Neural progenitor cell (in vitro differentiated cells): ENCODE data around the gene SYT4. TPM values are rescaled to one million over a fixed set of nuclear protein-coding genes. Genes with fewer than 3 reads are reported as not detected.

ENCODE experiments used
- DNase-seq: peaks from one replicate; pipeline ENCODE4 v3.0.0-alpha.2; 2016; ENCODE audit warnings: low spot score
- H2AFZ ChIP-seq: fragments of 200-600 bp; sonication (generic); replicated peaks from 2 replicates; pipeline ENCODE4 v1.6.1; 2016; ENCODE audit warnings: antibody characterized with exemption
- H3F3A ChIP-seq: fragments of 200-600 bp; sonication (generic); 2 replicates; pipeline ENCODE4 v1.6.1; 2016; ENCODE audit warnings: antibody characterized with exemption, low read depth
- H3K27ac ChIP-seq: fragments of 200-600 bp; sonication (generic); 2 replicates; pipeline ENCODE4 v1.5.1; 2016; ENCODE audit warnings: mild to moderate bottlenecking
- H3K27me3 ChIP-seq: fragments of 200-600 bp; sonication (generic); 2 replicates; pipeline ENCODE4 v1.6.1; 2016; ENCODE audit warnings: mild to moderate bottlenecking, moderate library complexity
- H3K36me3 ChIP-seq: fragments of 200-600 bp; sonication (generic); 2 replicates; pipeline ENCODE4 v1.5.1; 2016
- H3K4me1 ChIP-seq: fragments of 200-600 bp; sonication (generic); 2 replicates; pipeline ENCODE4 v1.6.1; 2016; ENCODE audit warnings: mixed run types
- H3K4me2 ChIP-seq: fragments of 200-600 bp; sonication (generic); 2 replicates; pipeline ENCODE4 v1.6.1; 2016
- H3K4me3 ChIP-seq: fragments of 200-600 bp; sonication (generic); 2 replicates; pipeline ENCODE4 v1.5.1; 2016
- H3K79me2 ChIP-seq: fragments of 200-600 bp; sonication (generic); 2 replicates; pipeline ENCODE4 v1.6.1; 2016; ENCODE audit warnings: low read depth
- H3K9ac ChIP-seq: fragments of 200-600 bp; sonication (generic); 2 replicates; pipeline ENCODE4 v1.6.1; 2016
- H3K9me3 ChIP-seq: fragments of 200-600 bp; sonication (generic); 2 replicates; pipeline ENCODE4 v1.5.1; 2016; ENCODE audit warnings: low read depth
- H4K20me1 ChIP-seq: fragments of 200-600 bp; sonication (generic); 2 replicates; pipeline ENCODE4 v1.6.1; 2016; ENCODE audit warnings: low read depth
- H3K27ac Mint-ChIP-seq: 3 replicates; pipeline ENCODE4 v1.8.0; 2021; ENCODE audit warnings: mixed read lengths
- H3K27me3 Mint-ChIP-seq: 2 replicates; pipeline ENCODE4 v1.8.0; 2022; ENCODE audit warnings: low read depth, mild to moderate bottlenecking, inconsistent platforms, moderate library complexity, mixed read lengths; ENCODE audit not compliant: insufficient read depth
- H3K36me3 Mint-ChIP-seq: 3 replicates; pipeline ENCODE4 v1.8.0; 2021; ENCODE audit warnings: mixed read lengths
- H3K4me1 Mint-ChIP-seq: 3 replicates; pipeline ENCODE4 v1.8.0; 2021; ENCODE audit warnings: mixed read lengths
- H3K4me3 Mint-ChIP-seq: 3 replicates; pipeline ENCODE4 v1.8.0; 2021; ENCODE audit warnings: mild to moderate bottlenecking, moderate library complexity, mixed read lengths
- H3K9me3 Mint-ChIP-seq: 3 replicates; pipeline ENCODE4 v1.8.0; 2020; ENCODE audit warnings: mixed read lengths
- CTCF ChIP-seq: fragments of 200-600 bp; sonication (generic); IDR thresholded peaks from 2 replicates; pipeline ENCODE4 v1.5.1; 2017; ENCODE audit warnings: antibody characterized with exemption, mild to moderate bottlenecking
- EZH2 ChIP-seq: fragments of 200-600 bp; sonication (generic); IDR thresholded peaks from 2 replicates; pipeline ENCODE4 v1.6.1; 2017; ENCODE audit warnings: antibody characterized with exemption, mild to moderate bottlenecking, moderate library complexity
- EZH2phosphoT487 ChIP-seq: fragments of 200-600 bp; sonication (generic); IDR thresholded peaks from 2 replicates; pipeline ENCODE4 v1.6.1; 2017; ENCODE audit warnings: antibody characterized with exemption
- total RNA-seq: library from RNA; depleted of rRNA; stranded (reverse); fragments of >200 nt; gene quantifications from 2 replicates; pipeline ENCODE4 v1.2.3, GENCODE V29; 2015; ENCODE audit warnings: low replicate concordance

Gene SYT4
- total RNA-seq, 1 donor from 2014 or later: 0.02 TPM

GRCh38 chr18:43247944-43248343 is 29.3 kb downstream of the SYT4 start:
- no peak for DNase-seq
- no peaks in the 10 kb centered on the region for H3K36me3 Mint-ChIP-seq
- no peaks in the 10 kb centered on the region for H3K4me1 Mint-ChIP-seq
- Histone ChIP-seq H2AFZ (no peak overlapping the region), H3K9ac (no peak overlapping the region), H3K27me3 (no peaks in the 10 kb centered on the region), H3K79me2 (no peaks in the 10 kb centered on the region), H3K36me3 (no peaks in the 10 kb centered on the region), H3K27ac (no peak overlapping the region), H3F3A (no peaks in the 10 kb centered on the region), H3K4me2 (no peak overlapping the region), H4K20me1 (no peaks in the 10 kb centered on the region), H3K4me1 (no peaks in the 10 kb centered on the region), H3K4me3 (no peak overlapping the region), H3K9me3 (no peaks in the 10 kb centered on the region)
- H3K4me3 Mint-ChIP-seq: no peak overlapping the region
- H3K27ac Mint-ChIP-seq: no peak overlapping the region
- no peaks in the 10 kb centered on the region for H3K9me3 Mint-ChIP-seq
- peaks cover 5% of the 10 kb centered on the region for H3K27me3 Mint-ChIP-seq
- TF ChIP-seq CTCF (no peak), EZH2phosphoT487 (no peak), EZH2 (no peak)

- H3K79me2 ChIP-seq: no peaks in the 10 kb centered on the region
- no peak for DNase-seq
- TF ChIP-seq EZH2phosphoT487: no peak
- TF ChIP-seq EZH2: no peak
- no peak for TF ChIP-seq CTCF
- no peak overlapping the region for H3K4me2 ChIP-seq
- H3K9me3 ChIP-seq: no peaks in the 10 kb centered on the region
- H3K27me3 ChIP-seq: no peaks in the 10 kb centered on the region
- H3K4me1 Mint-ChIP-seq: no peaks in the 10 kb centered on the region
- H3K36me3 Mint-ChIP-seq: no peaks in the 10 kb centered on the region
- no peak overlapping the region for H3K4me3 ChIP-seq
- no peaks in the 10 kb centered on the region for H3F3A ChIP-seq
- no peaks in the 10 kb centered on the region for H3K9me3 Mint-ChIP-seq
- no peak overlapping the region for H2AFZ ChIP-seq
- H3K4me1 ChIP-seq: no peaks in the 10 kb centered on the region
- no peak overlapping the region for H3K4me3 Mint-ChIP-seq
- H3K27ac ChIP-seq: no peak overlapping the region
- peaks cover 3% of the 10 kb centered on the region for H3K27me3 Mint-ChIP-seq
- no peak overlapping the region for H3K27ac Mint-ChIP-seq
- H4K20me1 ChIP-seq: no peaks in the 10 kb centered on the region
- H3K36me3 ChIP-seq: no peaks in the 10 kb centered on the region
- no peak overlapping the region for H3K9ac ChIP-seq
These were observed 38.9 kb downstream of the SYT4 start for GRCh38 chr18:43238429-43238828.

GRCh38 chr18:43236921-43237320 is 40.4 kb downstream of the SYT4 start:
- H3K4me1 ChIP-seq: no peaks in the 10 kb centered on the region
- Mint-ChIP-seq H3K27me3 (peaks cover 3% of the 10 kb centered on the region), H3K27ac (no peak overlapping the region), H3K4me3 (no peak overlapping the region), H3K4me1 (no peaks in the 10 kb centered on the region), H3K36me3 (no peaks in the 10 kb centered on the region), H3K9me3 (no peaks in the 10 kb centered on the region)
- no peak overlapping the region for H3K27ac ChIP-seq
- no peaks in the 10 kb centered on the region for H4K20me1 ChIP-seq
- no peaks in the 10 kb centered on the region for H3K9me3 ChIP-seq
- H3K79me2 ChIP-seq: no peaks in the 10 kb centered on the region
- H3K27me3 ChIP-seq: no peaks in the 10 kb centered on the region
- H3K4me3 ChIP-seq: no peak overlapping the region
- TF ChIP-seq CTCF (no peak), EZH2phosphoT487 (no peak), EZH2 (no peak)
- no peak overlapping the region for H3K4me2 ChIP-seq
- no peak for DNase-seq
- no peak overlapping the region for H3K9ac ChIP-seq
- no peak overlapping the region for H2AFZ ChIP-seq
- H3F3A ChIP-seq: no peaks in the 10 kb centered on the region
- H3K36me3 ChIP-seq: no peaks in the 10 kb centered on the region

- Histone ChIP-seq H3K36me3 (no peaks in the 10 kb centered on the region), H3K4me1 (no peaks in the 10 kb centered on the region), H3K27me3 (no peaks in the 10 kb centered on the region), H3K4me2 (no peak overlapping the region), H3K9ac (no peak overlapping the region), H4K20me1 (no peaks in the 10 kb centered on the region), H3K79me2 (no peaks in the 10 kb centered on the region), H3F3A (no peaks in the 10 kb centered on the region), H3K9me3 (no peaks in the 10 kb centered on the region), H2AFZ (no peak overlapping the region), H3K27ac (no peak overlapping the region), H3K4me3 (no peak overlapping the region)
- Mint-ChIP-seq H3K27ac (no peak overlapping the region), H3K9me3 (no peaks in the 10 kb centered on the region), H3K36me3 (no peaks in the 10 kb centered on the region), H3K4me1 (no peaks in the 10 kb centered on the region), H3K4me3 (no peak overlapping the region), H3K27me3 (peaks cover 3% of the 10 kb centered on the region)
- no peak for DNase-seq
- TF ChIP-seq CTCF (no peak), EZH2phosphoT487 (no peak)
These were observed 42.4 kb downstream of the SYT4 start for GRCh38 chr18:43234889-43235288.
